ENCODE results near the gene PNCK.
"Not testable (repeated sequence)": the region's sequence is repeated elsewhere in the genome, so short reads cannot be mapped to it uniquely, and the experiment has no call there.

The PNCK gene

DNA sequence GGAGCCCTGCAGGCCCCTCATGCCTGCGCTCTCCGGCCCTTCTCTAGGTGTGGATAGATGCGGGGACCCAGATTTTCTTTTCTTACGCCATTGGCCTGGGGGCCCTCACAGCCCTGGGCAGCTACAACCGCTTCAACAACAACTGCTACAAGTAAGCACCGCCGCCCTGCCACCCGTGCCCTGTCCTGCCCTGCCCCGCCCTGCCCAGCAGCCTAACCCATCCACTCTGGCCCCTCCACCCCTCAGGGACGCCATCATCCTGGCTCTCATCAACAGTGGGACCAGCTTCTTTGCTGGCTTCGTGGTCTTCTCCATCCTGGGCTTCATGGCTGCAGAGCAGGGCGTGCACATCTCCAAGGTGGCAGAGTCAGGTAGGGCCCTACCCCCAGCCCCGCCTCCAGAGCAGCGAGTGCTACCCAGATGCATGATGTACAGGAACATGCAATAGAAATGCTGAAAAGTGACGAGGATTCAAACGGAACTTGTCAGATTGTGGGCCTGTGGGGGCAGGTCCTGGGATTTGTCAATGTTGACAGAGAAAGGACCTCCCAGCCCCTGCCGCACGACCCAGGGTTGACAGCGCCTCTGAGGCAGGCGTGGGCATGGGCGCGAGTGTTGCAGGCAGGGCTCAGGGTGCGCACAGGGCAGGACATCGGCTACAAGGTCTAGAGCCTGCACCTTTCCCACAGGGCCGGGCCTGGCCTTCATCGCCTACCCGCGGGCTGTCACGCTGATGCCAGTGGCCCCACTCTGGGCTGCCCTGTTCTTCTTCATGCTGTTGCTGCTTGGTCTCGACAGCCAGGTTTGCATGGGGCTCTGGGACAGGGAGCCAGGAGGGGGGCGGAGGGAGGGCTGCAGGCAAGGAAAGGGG lies 19.8 kb upstream of the PNCK start:
- H3K27ac Mint-ChIP-seq, result no peak overlapping the region

DNA sequence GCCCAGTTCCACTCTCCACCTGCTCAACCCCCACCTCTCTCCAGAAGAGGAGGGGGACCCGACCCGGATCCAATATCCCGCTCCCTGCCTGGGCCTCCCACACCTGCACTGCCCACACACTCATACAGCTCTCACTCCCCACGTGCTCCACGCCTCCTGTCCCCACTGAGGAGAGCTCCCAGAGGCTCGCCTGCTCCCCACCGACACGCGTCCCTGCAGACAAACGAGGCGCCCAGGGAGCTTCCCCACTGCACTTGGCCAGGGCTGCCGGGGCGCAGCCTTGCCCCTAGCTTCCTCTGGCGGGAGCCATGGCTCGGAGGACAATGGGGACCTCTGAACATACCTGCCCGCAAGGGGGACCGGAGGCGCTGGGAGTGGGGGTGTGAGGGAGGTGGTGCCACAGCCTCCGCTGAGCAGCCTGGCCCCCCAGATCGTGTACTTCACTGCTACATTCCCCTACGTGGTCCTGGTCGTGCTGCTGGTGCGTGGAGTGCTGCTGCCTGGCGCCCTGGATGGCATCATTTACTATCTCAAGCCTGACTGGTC lies 19.1 kb upstream of the PNCK start:
- ATAC-seq (no peak), DNase-seq (no peak)
- no peak overlapping the region for H3K4me3 Mint-ChIP-seq
- peaks cover 3% of the 10 kb centered on the region for H3K27me3 Mint-ChIP-seq
- no peak overlapping the region for H3K27ac Mint-ChIP-seq
- H3K9me3 Mint-ChIP-seq, result no peaks in the 10 kb centered on the region
- H3K36me3 Mint-ChIP-seq (ENCODE audit: low read depth), result peaks cover 6% of the 10 kb centered on the region
- no peaks in the 10 kb centered on the region for H3K4me1 Mint-ChIP-seq

More for the DNA sequence above, 19.8 kb upstream of the PNCK start:
- Mint-ChIP-seq H3K4me3 (no peak overlapping the region), H3K4me1 (no peaks in the 10 kb centered on the region), H3K36me3 (ENCODE audit: low read depth) (peaks cover 7% of the 10 kb centered on the region), H3K9me3 (no peaks in the 10 kb centered on the region), H3K27me3 (peaks cover 3% of the 10 kb centered on the region)
- no peak for DNase-seq
- ATAC-seq, result no peak

DNA sequence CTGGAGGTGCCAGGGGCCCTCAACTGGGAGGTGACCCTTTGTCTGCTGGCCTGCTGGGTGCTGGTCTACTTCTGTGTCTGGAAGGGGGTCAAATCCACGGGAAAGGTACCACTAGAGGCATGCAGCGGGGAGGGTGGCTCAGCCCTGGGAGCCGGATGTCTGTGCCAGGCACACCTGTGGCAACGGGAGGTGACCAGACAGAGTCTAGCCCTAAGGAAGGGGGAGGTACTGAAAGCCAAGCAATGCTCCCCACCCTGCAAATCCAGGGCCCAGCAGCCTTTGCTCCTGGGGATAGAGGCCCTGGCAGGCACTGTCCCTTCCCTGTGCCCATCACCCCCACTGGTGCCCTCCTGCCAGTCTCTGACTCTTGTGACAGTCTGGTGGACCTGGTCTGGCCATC lies 18.4 kb upstream of the PNCK start:
- Mint-ChIP-seq H3K36me3 (ENCODE audit: low read depth) (no peaks in the 10 kb centered on the region), H3K27me3 (peaks cover 3% of the 10 kb centered on the region), H3K27ac (no peak overlapping the region), H3K4me1 (no peaks in the 10 kb centered on the region), H3K9me3 (no peaks in the 10 kb centered on the region), H3K4me3 (no peak overlapping the region)
- ATAC-seq (no peak), DNase-seq (no peak)

GRCh38 chrX:153691032-153691827 lies 17.6 kb upstream of the PNCK start:
- H3K27ac Mint-ChIP-seq, H3K27me3 Mint-ChIP-seq, DNase-seq: not testable (repeated sequence)

DNA sequence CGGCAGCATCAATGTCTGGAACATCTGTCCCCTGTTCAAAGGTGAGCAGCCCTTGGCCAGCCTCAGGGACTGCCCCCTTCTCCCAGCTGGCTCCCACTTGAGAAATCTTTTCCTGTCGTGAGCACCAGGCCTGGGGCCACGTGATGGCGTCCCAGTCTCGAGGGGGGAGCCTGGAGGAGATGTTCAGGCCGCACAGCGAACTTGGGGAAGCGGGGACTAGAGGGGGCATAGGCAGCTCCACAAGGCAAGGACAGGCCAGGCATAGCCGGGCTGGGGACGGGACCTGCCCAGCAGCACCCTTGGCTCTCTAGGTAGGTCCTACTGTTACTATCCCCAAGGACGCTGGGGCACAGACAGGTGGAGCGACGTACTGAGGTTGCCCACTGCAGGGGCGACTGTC lies 16.9 kb upstream of the PNCK start:
- no peaks in the 10 kb centered on the region for H3K9me3 Mint-ChIP-seq
- no peak overlapping the region for H3K4me3 Mint-ChIP-seq
- H3K4me1 Mint-ChIP-seq, result no peaks in the 10 kb centered on the region
- ATAC-seq (no peak), DNase-seq (no peak)
- H3K36me3 Mint-ChIP-seq (ENCODE audit: low read depth), result no peaks in the 10 kb centered on the region
- H3K27ac Mint-ChIP-seq, result no peak overlapping the region
- H3K27me3 Mint-ChIP-seq, result peaks cover 11% of the 10 kb centered on the region

More at GRCh38 chrX:153691032-153691827, 17.6 kb upstream of the PNCK start:
- H3K9me3 Mint-ChIP-seq; H3K4me3 Mint-ChIP-seq; ATAC-seq; H3K4me1 Mint-ChIP-seq; H3K36me3 Mint-ChIP-seq (ENCODE audit: low read depth): not testable (repeated sequence)

DNA sequence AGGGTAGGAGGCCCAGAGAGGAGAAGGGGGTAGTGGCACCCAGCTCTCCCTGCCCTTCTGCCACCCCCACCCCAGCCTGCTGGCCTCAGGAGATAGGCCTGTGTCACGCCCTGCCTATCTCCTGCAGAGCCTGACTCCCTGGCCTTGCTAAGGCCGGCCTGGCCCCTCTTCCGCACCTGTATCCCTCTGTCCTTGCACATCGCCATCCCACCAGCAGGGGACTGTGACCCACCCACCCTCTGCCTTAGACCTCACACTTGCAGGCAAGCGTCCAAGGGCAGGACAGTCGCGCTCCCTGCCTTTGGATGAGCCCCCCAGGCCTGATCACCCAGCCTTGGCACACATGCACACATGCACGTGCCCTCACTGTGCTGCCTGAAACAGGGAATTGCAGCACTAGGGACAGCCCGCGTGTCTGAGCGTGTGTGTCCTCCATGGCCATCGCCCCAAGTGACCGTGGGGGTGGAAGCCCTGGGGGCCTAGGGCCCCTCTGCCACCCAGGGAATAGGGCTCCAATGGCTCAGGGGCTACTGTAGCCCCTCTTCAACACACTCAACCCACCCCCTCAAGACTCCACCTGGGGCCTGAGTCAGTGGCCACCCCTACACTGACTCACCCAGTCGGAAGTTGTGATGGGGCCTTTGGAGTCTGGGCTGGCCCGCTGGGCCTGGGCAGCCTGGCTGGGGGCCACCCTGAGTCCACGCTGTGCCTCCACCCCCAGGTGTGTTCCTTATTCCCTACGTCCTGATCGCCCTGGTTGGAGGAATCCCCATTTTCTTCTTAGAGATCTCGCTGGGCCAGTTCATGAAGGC lies 16.2 kb upstream of the PNCK start:
- DNase-seq (no peak), ATAC-seq (no peak)
- H3K4me3 Mint-ChIP-seq, result no peak overlapping the region
- H3K27me3 Mint-ChIP-seq, result peaks cover 11% of the 10 kb centered on the region
- no peak overlapping the region for H3K27ac Mint-ChIP-seq
- no peaks in the 10 kb centered on the region for H3K9me3 Mint-ChIP-seq
- H3K4me1 Mint-ChIP-seq, result no peaks in the 10 kb centered on the region
- H3K36me3 Mint-ChIP-seq (ENCODE audit: low read depth), result no peaks in the 10 kb centered on the region

- no peak for ATAC-seq
- peaks cover 11% of the 10 kb centered on the region for H3K27me3 Mint-ChIP-seq
Measured at GRCh38 chrX:153688911-153689590, 15.4 kb upstream of the PNCK start.

GRCh38 chrX:153688506-153688905 lies 14.9 kb upstream of the PNCK start:
- ATAC-seq, result no peak
- Mint-ChIP-seq H3K36me3 (ENCODE audit: low read depth) (no peaks in the 10 kb centered on the region), H3K27ac (no peak overlapping the region), H3K4me3 (no peak overlapping the region), H3K9me3 (no peaks in the 10 kb centered on the region), H3K4me1 (no peaks in the 10 kb centered on the region), H3K27me3 (peaks cover 11% of the 10 kb centered on the region)
- no peak for DNase-seq

More at GRCh38 chrX:153688911-153689590, 15.4 kb upstream of the PNCK start:
- no peak for DNase-seq
- Mint-ChIP-seq H3K9me3 (no peaks in the 10 kb centered on the region), H3K36me3 (ENCODE audit: low read depth) (no peaks in the 10 kb centered on the region), H3K27ac (no peak overlapping the region), H3K4me3 (no peak overlapping the region), H3K4me1 (no peaks in the 10 kb centered on the region)

DNA sequence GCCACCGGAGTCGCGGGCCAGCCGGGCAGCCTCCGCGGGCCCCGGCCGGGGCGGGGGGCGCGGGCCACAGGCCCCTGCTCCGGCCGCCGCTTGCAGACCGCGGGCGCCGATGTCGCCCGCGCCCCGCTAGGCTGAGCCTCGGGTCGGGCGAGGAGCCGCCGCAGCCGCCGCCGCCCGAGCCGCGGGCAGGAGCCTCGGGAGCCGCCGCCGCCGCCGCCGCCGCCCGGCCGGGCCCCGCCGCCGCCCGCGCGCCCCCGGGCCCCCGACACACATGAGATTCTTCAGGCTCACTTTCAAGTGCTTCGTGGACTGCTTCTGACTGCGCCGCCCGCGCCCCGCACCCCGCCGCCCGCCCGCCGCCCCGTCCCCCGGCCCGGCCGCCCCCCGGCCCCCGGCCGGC lies 14.5 kb upstream of the PNCK start:
- Mint-ChIP-seq H3K27me3 (peaks cover 11% of the 10 kb centered on the region), H3K9me3 (no peaks in the 10 kb centered on the region), H3K4me1 (no peaks in the 10 kb centered on the region), H3K36me3 (ENCODE audit: low read depth) (no peaks in the 10 kb centered on the region), H3K27ac (no peak overlapping the region), H3K4me3 (no peak overlapping the region)
- DNase-seq (no peak), ATAC-seq (no peak)

DNA sequence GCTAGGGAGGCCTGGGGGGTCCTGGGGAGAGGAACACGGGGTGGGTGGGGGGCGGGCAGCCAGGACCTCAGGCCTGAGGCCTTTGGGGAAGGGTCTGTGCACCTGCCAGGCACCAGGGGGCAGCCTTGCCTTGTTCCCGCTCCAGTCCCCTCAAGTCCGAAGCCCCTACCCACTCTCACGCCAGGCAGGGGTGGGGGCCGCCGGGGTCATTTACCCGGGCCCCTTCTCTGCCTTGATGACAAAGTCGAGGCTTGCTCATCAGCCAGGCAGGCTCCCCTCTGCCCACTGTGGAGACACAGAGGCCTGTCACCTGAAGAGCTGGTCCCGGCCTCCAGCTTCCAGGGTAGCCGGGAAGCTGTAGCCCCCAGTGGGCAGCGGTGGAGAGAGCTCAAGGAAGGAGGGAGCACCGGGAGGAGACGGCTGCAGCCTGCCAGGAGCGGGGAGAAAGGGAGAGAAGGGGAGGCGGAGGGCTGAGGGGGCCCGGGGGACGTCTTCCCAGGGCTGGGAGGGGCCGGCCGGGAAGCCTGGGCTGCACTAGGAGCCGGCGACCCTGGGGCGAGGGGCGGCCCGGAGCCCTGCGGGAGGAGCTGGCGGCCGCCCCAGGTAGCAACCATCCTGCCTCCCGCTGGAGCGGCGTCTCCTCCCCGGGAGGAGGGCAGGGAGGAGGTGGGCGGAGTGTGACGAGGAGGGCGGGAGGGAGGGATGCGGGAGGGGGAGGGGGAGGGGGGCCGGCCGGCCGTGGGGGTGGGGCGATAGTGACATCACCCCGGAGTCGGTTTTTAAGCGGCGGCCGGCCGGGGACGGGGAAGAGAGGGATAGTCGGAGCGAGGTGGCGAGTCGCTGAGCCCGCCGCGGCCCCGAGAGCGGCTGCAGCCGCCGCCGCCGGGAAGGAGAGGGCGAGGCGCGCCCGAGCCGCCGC lies 13.8 kb upstream of the PNCK start, which contains the start of gene SLC6A8:
Gene SLC6A8 (plus strand): TSS at position 806 of the 919 bp plus-strand sequence. CDS start 649 bp downstream, outside the sequence.
- no peaks in the 10 kb centered on the region for H3K4me1 Mint-ChIP-seq
- no peak within 1 kb of the TSS for H3K27ac Mint-ChIP-seq
- no peaks in the 10 kb centered on the region for H3K36me3 Mint-ChIP-seq (ENCODE audit: low read depth)
- DNase-seq (peak; percentile 44), ATAC-seq (peak; percentile 34)
- peaks cover 11% of the 10 kb centered on the region for H3K27me3 Mint-ChIP-seq
- no peak within 1 kb of the TSS for H3K4me3 Mint-ChIP-seq
- no peaks in the 10 kb centered on the region for H3K9me3 Mint-ChIP-seq

DNA sequence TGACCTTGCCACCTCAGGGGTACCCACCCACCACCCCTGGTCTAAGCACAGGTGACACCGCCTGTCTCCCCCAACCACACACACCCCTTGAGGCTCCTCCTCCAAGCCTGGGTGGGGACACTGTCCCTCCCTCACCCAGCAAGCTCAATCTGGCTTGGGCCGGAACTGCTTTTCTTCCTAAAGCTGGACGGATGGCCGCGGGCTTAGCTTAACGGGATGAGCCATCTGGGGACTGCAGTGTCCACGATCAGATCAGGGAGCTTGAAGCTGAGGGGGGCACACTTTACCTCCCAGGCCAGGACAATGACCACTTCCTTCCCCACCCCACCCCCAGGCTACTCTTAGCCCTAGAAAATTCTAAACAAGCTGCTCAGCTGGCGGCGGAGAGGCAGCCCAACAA lies 13.1 kb upstream of the PNCK start:
- Mint-ChIP-seq H3K27ac (no peak overlapping the region), H3K4me3 (no peak overlapping the region), H3K9me3 (no peaks in the 10 kb centered on the region), H3K36me3 (ENCODE audit: low read depth) (no peaks in the 10 kb centered on the region), H3K27me3 (peaks cover 11% of the 10 kb centered on the region), H3K4me1 (no peaks in the 10 kb centered on the region)
- DNase-seq, result no peak
- ATAC-seq, result no peak

DNA sequence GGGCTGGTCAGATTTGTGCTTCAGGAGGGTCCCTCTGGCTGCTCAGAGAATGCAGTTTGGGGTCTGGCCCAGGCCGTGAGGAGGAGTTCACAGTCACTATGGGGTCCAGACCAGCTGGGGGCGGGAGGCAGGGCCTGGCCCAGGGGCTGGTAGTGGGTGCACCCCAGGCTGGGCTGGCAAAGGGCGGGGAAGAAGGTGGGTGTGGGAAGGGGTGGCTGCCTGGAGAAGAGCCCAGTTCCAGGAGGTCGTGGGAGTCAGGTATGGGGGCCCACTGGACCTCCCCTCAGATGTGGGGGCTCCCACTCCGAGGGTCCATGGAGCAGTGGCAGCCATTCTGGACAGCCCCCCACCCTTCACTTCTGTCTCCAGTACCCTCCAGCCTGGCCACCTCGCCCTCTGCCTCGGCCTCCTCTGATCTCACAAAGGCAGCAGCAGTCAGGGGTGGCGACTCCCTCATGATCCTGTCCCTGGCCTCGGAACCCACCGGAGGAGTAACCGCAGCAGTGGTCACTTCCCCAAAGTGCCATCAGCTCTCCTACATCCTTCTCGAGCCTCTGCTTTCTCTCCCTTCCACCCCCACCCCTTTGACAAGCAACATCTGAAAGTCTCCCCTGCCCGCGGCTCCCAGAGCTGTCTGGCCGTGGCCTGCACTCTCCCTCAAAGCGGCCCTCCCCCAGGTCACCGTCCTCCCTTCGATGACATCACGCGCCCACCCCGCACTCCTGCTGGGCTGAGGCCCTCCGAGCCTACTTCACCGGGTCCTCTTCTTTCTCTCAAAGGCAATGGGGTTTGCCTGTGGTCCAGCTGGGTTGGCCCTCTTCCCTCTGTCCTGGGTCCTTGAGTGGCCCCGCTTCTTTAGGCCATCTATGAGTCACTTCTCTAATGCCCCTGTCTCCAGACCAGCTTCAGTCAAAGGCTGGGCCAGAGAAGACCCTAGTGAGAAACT lies 12.4 kb upstream of the PNCK start:
- Mint-ChIP-seq H3K4me3 (no peak overlapping the region), H3K36me3 (ENCODE audit: low read depth) (no peaks in the 10 kb centered on the region), H3K27ac (no peak overlapping the region), H3K9me3 (no peaks in the 10 kb centered on the region), H3K4me1 (no peaks in the 10 kb centered on the region), H3K27me3 (peaks cover 11% of the 10 kb centered on the region)
- no peak for DNase-seq
- no peak for ATAC-seq
